CD14-positive monocyte (primary cell): ENCODE data around the gene TMEM240. TPM values are rescaled to one million over a fixed set of nuclear protein-coding genes. Genes with fewer than 3 reads are reported as not detected.

Source experiments
- DNase-seq, 3 donors: peaks; one replicate each; pipeline ENCODE4 v3.0.0-alpha.2; 2011 to 2022
- H2AFZ ChIP-seq: 2 replicates; pipeline ENCODE4 v1.6.0; 2012; ENCODE audit warnings: mild to moderate bottlenecking, low read depth, low read length, inconsistent platforms; ENCODE audit not compliant: insufficient read depth, poor library complexity, severe bottlenecking
- H3K27ac ChIP-seq, 2 donors: 1 replicate in 1 of 2; 2 replicates in 1 of 2; pipeline ENCODE4 v1.5.1; 2012 to 2013; ENCODE audit warnings: low read length in 2 of 2, control low read depth in 1 of 2, inconsistent platforms in 1 of 2, low read depth in 1 of 2, mild to moderate bottlenecking in 1 of 2
- H3K27me3 ChIP-seq, 2 donors: one replicate each; pipeline versions ENCODE4 v1.6.0 to v1.6.1; 2011 to 2013; ENCODE audit warnings: low read length in 2 of 2; ENCODE audit not compliant: control insufficient read depth in 2 of 2, insufficient read depth in 2 of 2
- H3K36me3 ChIP-seq, 2 donors: replicated peaks in 1 of 2; 1 replicate in 1 of 2; 2 replicates in 1 of 2; pipeline versions ENCODE4 v1.5.1 to v1.6.1; 2012 to 2013; ENCODE audit warnings: low read length in 2 of 2, control low read depth in 1 of 2, inconsistent platforms in 1 of 2, mild to moderate bottlenecking in 1 of 2; ENCODE audit not compliant: insufficient read depth in 2 of 2, control insufficient read depth in 1 of 2
- H3K4me1 ChIP-seq, 2 donors: 1 replicate in 1 of 2; 2 replicates in 1 of 2; pipeline versions ENCODE4 v1.5.1 to v1.6.1; 2012 to 2013; ENCODE audit warnings: low read length in 2 of 2, control low read depth in 1 of 2, inconsistent platforms in 1 of 2, mild to moderate bottlenecking in 1 of 2, moderate library complexity in 1 of 2; ENCODE audit not compliant: insufficient read depth in 2 of 2, control insufficient read depth in 1 of 2
- H3K4me2 ChIP-seq: replicated peaks from 2 replicates; pipeline ENCODE3; 2012; ENCODE audit warnings: low read length, moderate library complexity, mild to moderate bottlenecking; ENCODE audit not compliant: poor library complexity, severe bottlenecking; ENCODE audit errors: extremely low read depth
- H3K4me3 ChIP-seq, 3 experiments: fragments of 200-600 bp in 1 of 3; sonication (generic) in 1 of 3; replicated peaks in 1 of 3; 1 replicate in 2 of 3; 2 replicates in 1 of 3; pipeline ENCODE4 v1.5.1; 2011 to 2013; ENCODE audit warnings: low read length in 3 of 3, mild to moderate bottlenecking in 3 of 3, control low read depth in 2 of 3, low read depth in 2 of 3, inconsistent platforms in 1 of 3, moderate library complexity in 1 of 3
- H3K79me2 ChIP-seq: 2 replicates; pipeline ENCODE4 v1.6.0; 2012; ENCODE audit warnings: mild to moderate bottlenecking, control low read depth, inconsistent platforms, low read length, moderate library complexity; ENCODE audit not compliant: insufficient read depth
- H3K9ac ChIP-seq: 2 replicates; pipeline ENCODE4 v1.6.0; 2017; ENCODE audit warnings: low read length, mild to moderate bottlenecking; ENCODE audit not compliant: insufficient read depth, poor library complexity, severe bottlenecking
- H3K9me3 ChIP-seq, 2 donors: replicated peaks in 1 of 2; 1 replicate in 1 of 2; 2 replicates in 1 of 2; pipeline versions ENCODE4 v1.5.1 to v1.6.1; 2012 to 2013; ENCODE audit warnings: low read length in 2 of 2, control low read depth in 1 of 2; ENCODE audit not compliant: control insufficient read depth in 1 of 2, insufficient read depth in 1 of 2
- H4K20me1 ChIP-seq: 2 replicates; pipeline ENCODE4 v1.6.0; 2012; ENCODE audit warnings: mild to moderate bottlenecking, low read length, control low read depth, moderate library complexity; ENCODE audit not compliant: insufficient read depth
- H3K27ac Mint-ChIP-seq, 7 donors: one replicate each; pipeline ENCODE4 v1.8.0; 2020; ENCODE audit warnings: mild to moderate bottlenecking in 7 of 7, mixed read lengths in 7 of 7, moderate library complexity in 6 of 7, inconsistent platforms in 2 of 7
- H3K27me3 Mint-ChIP-seq, 3 donors: one replicate each; pipeline ENCODE4 v1.8.0; 2021 to 2022; ENCODE audit warnings: low read depth in 3 of 3, mild to moderate bottlenecking in 3 of 3, mixed read lengths in 3 of 3, moderate library complexity in 3 of 3, inconsistent platforms in 1 of 3
- H3K36me3 Mint-ChIP-seq, 2 donors: one replicate each; pipeline ENCODE4 v1.8.0; 2020; ENCODE audit warnings: mixed read lengths in 2 of 2, inconsistent platforms in 1 of 2, mild to moderate bottlenecking in 1 of 2
- H3K4me1 Mint-ChIP-seq: one replicate; pipeline ENCODE4 v1.8.0; 2020; ENCODE audit warnings: mild to moderate bottlenecking, mixed read lengths
- H3K4me3 Mint-ChIP-seq, 2 donors: one replicate each; pipeline ENCODE4 v1.8.0; 2020; ENCODE audit warnings: mild to moderate bottlenecking in 2 of 2, mixed read lengths in 2 of 2, moderate library complexity in 1 of 2
- H3K9me3 Mint-ChIP-seq, 7 donors: one replicate each; pipeline ENCODE4 v1.8.0; 2020 to 2022; ENCODE audit warnings: mixed read lengths in 7 of 7, mild to moderate bottlenecking in 6 of 7, moderate library complexity in 6 of 7, inconsistent platforms in 2 of 7
- WGBS: methylation state at CpG from one replicate; pipeline ENCODE4 v1.1.5; 2013; ENCODE audit warnings: missing lambda C conversion rate; ENCODE audit not compliant: insufficient coverage; 5-methylcytosine and 5-hydroxymethylcytosine counted together
- intact Hi-C, 2 donors: fragments of 100-400 bp; cut with micrococcal nuclease; formaldehyde crosslinking; loops; one replicate each; pipeline versions ENCODE4 v1.15.0 to v1.15.1; 2023
- polyA plus RNA-seq, 3 donors: library from polyadenylated mRNA; depleted of rRNA in 1 of 3; unstranded in 2 of 3; stranded (reverse) in 1 of 3; fragments of 300-500 nt in 2 of 3; fragments of >200 nt in 1 of 3; fragmentation: Illumina TruSeq in 2 of 3; gene quantifications; 1 replicate in 2 of 3; 2 replicates in 1 of 3; pipeline ENCODE4 v1.2.3, GENCODE V29; 2012 to 2021
- TF ChIP-seq, protein P1 (sequence below): fragments of 200-600 bp; IDR thresholded peaks from one replicate; pipeline ENCODE4 v1.8.0; 2022; ENCODE audit warnings: antibody characterized with exemption, mild to moderate bottlenecking

Gene TMEM240
- polyA plus RNA-seq, 3 donors: not detected

DNA sequence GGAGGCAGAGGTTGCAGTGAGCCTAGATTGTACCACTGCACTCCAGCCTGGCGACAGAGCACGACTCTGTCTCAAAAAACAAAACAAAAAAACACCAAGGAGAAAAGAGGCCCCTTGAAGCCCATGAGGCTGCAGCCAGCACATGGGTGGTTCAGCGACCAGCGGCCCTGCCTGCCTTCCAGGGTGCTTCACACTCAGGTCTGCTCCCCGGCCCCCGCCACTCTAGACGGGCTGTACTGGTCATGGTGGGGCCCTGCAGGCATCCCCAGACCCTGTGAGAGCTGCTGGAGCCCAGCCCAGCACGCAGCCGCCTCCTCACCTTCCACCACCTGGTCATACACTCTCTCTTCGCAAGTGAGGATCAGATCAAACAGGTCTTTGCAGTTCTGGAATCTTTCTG lies 4.1 kb upstream of the TMEM240 start:
- Histone ChIP-seq H3K27me3 (peaks cover 0 to 12% of the 10 kb centered on the region in 2 donors), H3K79me2 (no peaks in the 10 kb centered on the region), H3K9me3 (no peaks in the 10 kb centered on the region), H3K4me2 (no peak overlapping the region), H3K9ac (no peak overlapping the region), H3K27ac (no peak overlapping the region), H3K4me3 (no peak overlapping the region), H4K20me1 (peaks cover 24% of the 10 kb centered on the region), H3K36me3 (peaks cover 43 to 52% of the 10 kb centered on the region in 2 donors), H2AFZ (no peak overlapping the region), H3K4me1 (peaks cover 0 to 7% of the 10 kb centered on the region in 2 donors)
- H3K9me3 Mint-ChIP-seq: peaks cover 0 to 5% (median 0%) of the 10 kb centered on the region in 7 donors
- peaks cover 35 to 49% of the 10 kb centered on the region in 2 donors for H3K36me3 Mint-ChIP-seq
- no peak for DNase-seq
- intact Hi-C loops: no loop called here
- H3K4me1 Mint-ChIP-seq: no peaks in the 10 kb centered on the region
- peaks cover 4 to 14% (median 4%) of the 10 kb centered on the region in 3 donors for H3K27me3 Mint-ChIP-seq
- H3K4me3 Mint-ChIP-seq: no peak overlapping the region
- 83% methylated on average over 6 of the region's 10 CpGs for WGBS
- H3K27ac Mint-ChIP-seq: no peak overlapping the region
- TF ChIP-seq, protein P1, sequence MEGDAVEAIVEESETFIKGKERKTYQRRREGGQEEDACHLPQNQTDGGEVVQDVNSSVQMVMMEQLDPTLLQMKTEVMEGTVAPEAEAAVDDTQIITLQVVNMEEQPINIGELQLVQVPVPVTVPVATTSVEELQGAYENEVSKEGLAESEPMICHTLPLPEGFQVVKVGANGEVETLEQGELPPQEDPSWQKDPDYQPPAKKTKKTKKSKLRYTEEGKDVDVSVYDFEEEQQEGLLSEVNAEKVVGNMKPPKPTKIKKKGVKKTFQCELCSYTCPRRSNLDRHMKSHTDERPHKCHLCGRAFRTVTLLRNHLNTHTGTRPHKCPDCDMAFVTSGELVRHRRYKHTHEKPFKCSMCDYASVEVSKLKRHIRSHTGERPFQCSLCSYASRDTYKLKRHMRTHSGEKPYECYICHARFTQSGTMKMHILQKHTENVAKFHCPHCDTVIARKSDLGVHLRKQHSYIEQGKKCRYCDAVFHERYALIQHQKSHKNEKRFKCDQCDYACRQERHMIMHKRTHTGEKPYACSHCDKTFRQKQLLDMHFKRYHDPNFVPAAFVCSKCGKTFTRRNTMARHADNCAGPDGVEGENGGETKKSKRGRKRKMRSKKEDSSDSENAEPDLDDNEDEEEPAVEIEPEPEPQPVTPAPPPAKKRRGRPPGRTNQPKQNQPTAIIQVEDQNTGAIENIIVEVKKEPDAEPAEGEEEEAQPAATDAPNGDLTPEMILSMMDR: no peak

DNA sequence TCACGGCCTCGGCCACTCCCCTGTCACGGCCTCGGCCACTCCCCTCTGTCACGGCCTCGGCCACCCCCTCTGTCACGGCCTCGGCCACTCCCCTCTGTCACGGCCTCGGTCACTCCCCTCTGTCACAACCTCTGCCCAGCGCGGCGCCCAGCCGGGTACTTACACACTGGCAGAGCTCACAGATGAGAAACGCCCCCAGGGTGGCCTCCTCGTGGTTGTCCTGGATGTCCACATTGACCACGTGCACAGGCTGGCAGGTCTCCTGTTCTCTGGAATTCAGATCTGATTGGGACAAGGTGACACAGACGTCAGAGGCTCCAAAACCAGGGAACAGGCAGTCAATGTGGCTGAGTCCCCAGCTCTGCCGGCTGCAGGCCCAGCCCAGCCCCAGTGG lies 3.3 kb upstream of the TMEM240 start:
- Mint-ChIP-seq H3K27me3 (peaks cover 4 to 22% (median 13%) of the 10 kb centered on the region in 3 donors), H3K4me3 (no peak overlapping the region), H3K4me1 (no peaks in the 10 kb centered on the region), H3K9me3 (peaks cover 0 to 5% (median 1%) of the 10 kb centered on the region in 7 donors), H3K36me3 (peaks cover 36 to 49% of the 10 kb centered on the region in 2 donors), H3K27ac (no peak overlapping the region)
- no peak overlapping the region for H3K4me3 ChIP-seq
- peaks cover 41 to 52% of the 10 kb centered on the region in 2 donors for H3K36me3 ChIP-seq
- DNase-seq: peak in 1 of 3 donors; percentile 9
- peaks cover 0 to 20% of the 10 kb centered on the region in 2 donors for H3K27me3 ChIP-seq
- no peak overlapping the region for H3K9ac ChIP-seq
- no peaks in the 10 kb centered on the region for H3K9me3 ChIP-seq
- intact Hi-C loops: no loop called here
- 88% methylated on average over 15 of the region's 19 CpGs for WGBS
- TF ChIP-seq, protein P1: no peak
- no peak overlapping the region for H3K4me2 ChIP-seq
- peaks cover 0 to 7% of the 10 kb centered on the region in 2 donors for H3K4me1 ChIP-seq
- H3K79me2 ChIP-seq: no peaks in the 10 kb centered on the region
- no peak overlapping the region for H2AFZ ChIP-seq
- H3K27ac ChIP-seq: no peak overlapping the region
- peaks cover 22% of the 10 kb centered on the region for H4K20me1 ChIP-seq
